B cell (primary cell): ENCODE data around the gene NLGN1.

Experiments used
- EZH2 ChIP-seq: IDR thresholded peaks from 2 replicates; pipeline ENCODE4 v1.6.1; 2012; ENCODE audit warnings: borderline replicate concordance, low read depth, mild to moderate bottlenecking, moderate library complexity, low read length; ENCODE audit not compliant: insufficient read depth, poor library complexity, severe bottlenecking
- TF ChIP-seq, protein P1 (sequence below): fragments of 200-600 bp; IDR thresholded peaks from one replicate; pipeline ENCODE4 v1.8.0; 2022; ENCODE audit warnings: antibody characterized with exemption, mild to moderate bottlenecking

DNA sequence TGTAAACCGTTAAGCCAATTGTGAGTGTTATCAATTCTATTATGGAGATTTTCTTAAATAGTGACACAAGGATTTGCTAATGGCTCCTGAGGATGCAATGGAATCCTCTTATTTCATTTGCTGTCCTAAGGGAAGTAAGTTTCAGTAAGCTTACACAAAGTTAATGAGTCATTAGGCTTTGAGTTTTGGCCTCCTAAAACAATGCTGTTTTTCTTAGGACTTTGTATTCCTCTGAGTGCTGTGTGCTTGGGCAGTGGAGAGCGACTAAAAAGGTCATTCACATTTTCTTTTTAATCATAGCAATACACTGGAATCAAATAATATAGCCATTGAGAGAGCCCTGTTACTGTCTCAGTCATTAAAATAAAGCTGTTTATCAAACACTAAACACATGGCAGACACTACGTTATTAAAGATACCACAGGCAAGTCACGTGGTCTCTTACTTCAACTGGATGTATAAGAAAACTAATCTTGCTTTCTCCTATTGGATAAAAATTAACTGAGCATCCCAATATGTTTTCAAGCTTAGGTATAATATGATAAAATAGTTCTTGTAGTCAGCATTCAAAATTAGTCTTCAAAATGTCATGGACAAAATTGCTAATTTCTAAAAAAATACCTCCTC, 290.8 kb downstream of the NLGN1 start:
- TF ChIP-seq EZH2 = no peak
- TF ChIP-seq, protein P1, sequence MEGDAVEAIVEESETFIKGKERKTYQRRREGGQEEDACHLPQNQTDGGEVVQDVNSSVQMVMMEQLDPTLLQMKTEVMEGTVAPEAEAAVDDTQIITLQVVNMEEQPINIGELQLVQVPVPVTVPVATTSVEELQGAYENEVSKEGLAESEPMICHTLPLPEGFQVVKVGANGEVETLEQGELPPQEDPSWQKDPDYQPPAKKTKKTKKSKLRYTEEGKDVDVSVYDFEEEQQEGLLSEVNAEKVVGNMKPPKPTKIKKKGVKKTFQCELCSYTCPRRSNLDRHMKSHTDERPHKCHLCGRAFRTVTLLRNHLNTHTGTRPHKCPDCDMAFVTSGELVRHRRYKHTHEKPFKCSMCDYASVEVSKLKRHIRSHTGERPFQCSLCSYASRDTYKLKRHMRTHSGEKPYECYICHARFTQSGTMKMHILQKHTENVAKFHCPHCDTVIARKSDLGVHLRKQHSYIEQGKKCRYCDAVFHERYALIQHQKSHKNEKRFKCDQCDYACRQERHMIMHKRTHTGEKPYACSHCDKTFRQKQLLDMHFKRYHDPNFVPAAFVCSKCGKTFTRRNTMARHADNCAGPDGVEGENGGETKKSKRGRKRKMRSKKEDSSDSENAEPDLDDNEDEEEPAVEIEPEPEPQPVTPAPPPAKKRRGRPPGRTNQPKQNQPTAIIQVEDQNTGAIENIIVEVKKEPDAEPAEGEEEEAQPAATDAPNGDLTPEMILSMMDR = no peak
